Right lobe of liver (tissue), 6 donors: ENCODE data around the gene STPG1. TPM values are rescaled to one million over a fixed set of nuclear protein-coding genes. Genes with fewer than 3 reads are reported as not detected.

Experiments
- ATAC-seq, 4 donors: fragments of 200-7000 bp; cut with Tn5 transposase; one replicate each; pipeline ENCODE4 v1.9.1; 2020; ENCODE audit warnings: mild to moderate bottlenecking in 4 of 4, moderate library complexity in 4 of 4
- DNase-seq, 3 donors: peaks; one replicate each; pipeline ENCODE4 v3.0.0-alpha.2; 2020
- H3K27ac ChIP-seq, 3 donors: fragments of 200-600 bp; one replicate each; pipeline ENCODE4 v1.8.0; 2022
- H3K27me3 ChIP-seq, 2 donors: fragments of 200-600 bp; one replicate each; pipeline ENCODE4 v1.8.0; 2022
- H3K36me3 ChIP-seq, 4 donors: fragments of 200-600 bp; sonication (generic) in 1 of 4; one replicate each; pipeline versions ENCODE4 v1.5.1 to v1.8.0; 2017 to 2022; ENCODE audit warnings: control low read depth in 1 of 4
- H3K4me1 ChIP-seq, 4 donors: fragments of 200-600 bp; sonication (generic) in 1 of 4; one replicate each; pipeline versions ENCODE4 v1.5.1 to v1.8.0; 2017 to 2022; ENCODE audit warnings: control low read depth in 1 of 4
- H3K4me3 ChIP-seq, 3 donors: fragments of 200-600 bp; one replicate each; pipeline ENCODE4 v1.8.0; 2022
- H3K9me3 ChIP-seq, 4 donors: fragments of 200-600 bp; sonication (generic) in 1 of 4; one replicate each; pipeline versions ENCODE4 v1.5.1 to v1.8.0; 2017 to 2022; ENCODE audit warnings: control low read depth in 1 of 4
- CTCF ChIP-seq, 4 donors: fragments of 200-600 bp in 3 of 4; fragments of 450-650 bp in 1 of 4; IDR thresholded peaks; one replicate each; pipeline versions ENCODE4 v1.5.1 to v1.8.0; 2016 to 2022; ENCODE audit warnings: antibody characterized with exemption in 4 of 4, mild to moderate bottlenecking in 2 of 4
- POLR2A ChIP-seq: fragments of 450-650 bp; IDR thresholded peaks from one replicate; pipeline ENCODE4 v1.6.1; 2017; ENCODE audit warnings: antibody characterized with exemption, mild to moderate bottlenecking
- WGBS: methylation state at CpG from one replicate; pipeline ENCODE4 v1.1.6; 2018; ENCODE audit warnings: low coverage, low lambda C conversion rate; ENCODE audit not compliant: insufficient coverage; ENCODE audit errors: missing lambda C conversion rate; 5-methylcytosine and 5-hydroxymethylcytosine counted together
- intact Hi-C, 2 donors: fragments of 100-400 bp; cut with DNase I; formaldehyde crosslinking; loops; one replicate each; pipeline versions ENCODE4 v1.11.2 to v1.14.1; 2022
- total RNA-seq, 6 experiments: library from RNA; depleted of rRNA in 2 of 6; stranded (reverse); fragments of >200 nt in 2 of 6; fragmentation: NEBNext Ultra II Directional in 3 of 6; extraction: Animal tissue kit (Norgen Biotek cat#: 25700) in 3 of 6; gene quantifications; one replicate each; pipeline versions ENCODE4 v1.1.0 to v1.2.4, GENCODE V29; 2016 to 2023
- donor health status: DM: no; HTN: yes; CAD: no.
- donor health status: DM: no; HTN: no; CAD: no.
- donor health status: DM: no; HTN: no; CAD: no.
- donor health status: DM: no; HTN: yes; CAD: no.
- donor health status: DM: no; HTN: yes; CAD: no.

STPG1 gene
- total RNA-seq, 6 experiments from 2014 or later: 1.0 to 3.6 (median 1.7) TPM

- Histone ChIP-seq H3K4me3 (no peak overlapping the region), H3K4me1 (no peaks in the 10 kb centered on the region), H3K27ac (no peak overlapping the region), H3K27me3 (no peaks in the 10 kb centered on the region), H3K36me3 (no peaks in the 10 kb centered on the region), H3K9me3 (no peaks in the 10 kb centered on the region)
- WGBS: 84% methylated on average over 7 of the region's 7 CpGs
- ATAC-seq: no peak
- no peak for DNase-seq
- TF ChIP-seq POLR2A (no peak), CTCF (IDR thresholded peaks at IDR 0.05) (no peak)
- intact Hi-C loops: no loop called here
Measured at GRCh38 chr1:24331961-24332673, 81.5 kb downstream of the STPG1 start.

GRCh38 chr1:24329797-24330543 is 83.6 kb downstream of the STPG1 start:
- H3K27me3 ChIP-seq: no peaks in the 10 kb centered on the region
- TF ChIP-seq CTCF (IDR thresholded peaks at IDR 0.05) (no peak), POLR2A (no peak)

GRCh38 chr1:24329331-24329730 is 84.3 kb downstream of the STPG1 start:
- no peak overlapping the region for H3K27ac ChIP-seq
- TF ChIP-seq POLR2A (no peak), CTCF (IDR thresholded peaks at IDR 0.05) (no peak)
- H3K9me3 ChIP-seq: no peaks in the 10 kb centered on the region
- H3K27me3 ChIP-seq: no peaks in the 10 kb centered on the region
- no peaks in the 10 kb centered on the region for H3K4me1 ChIP-seq
- 91% methylated on average over 7 of the region's 9 CpGs for WGBS
- H3K4me3 ChIP-seq: no peak overlapping the region
- no peak for DNase-seq
- intact Hi-C loops: no loop called here
- no peaks in the 10 kb centered on the region for H3K36me3 ChIP-seq
- ATAC-seq: no peak

More at GRCh38 chr1:24329797-24330543, 83.6 kb downstream of the STPG1 start:
- Histone ChIP-seq H3K4me3 (no peak overlapping the region), H3K27ac (no peak overlapping the region), H3K36me3 (no peaks in the 10 kb centered on the region), H3K9me3 (no peaks in the 10 kb centered on the region), H3K4me1 (no peaks in the 10 kb centered on the region)
- ATAC-seq (no peak), DNase-seq (no peak)
- intact Hi-C loops: no loop called here
- 92% methylated on average over 2 of the region's 2 CpGs for WGBS

- Histone ChIP-seq H3K9me3 (no peaks in the 10 kb centered on the region), H3K4me1 (no peaks in the 10 kb centered on the region), H3K27ac (no peak overlapping the region), H3K27me3 (no peaks in the 10 kb centered on the region), H3K36me3 (no peaks in the 10 kb centered on the region), H3K4me3 (no peak overlapping the region)
- DNase-seq: no peak
- no peak for ATAC-seq
- WGBS: 83% methylated on average over 2 of the region's 2 CpGs
- TF ChIP-seq POLR2A (no peak), CTCF (IDR thresholded peaks at IDR 0.05) (no peak)
- intact Hi-C loops: no loop called here
Measured at GRCh38 chr1:24327891-24328290, 85.7 kb downstream of the STPG1 start.
